ENCODE results near the gene HOXD13.

The HOXD13 gene

GRCh38 chr2:176139661-176140512, 47.4 kb downstream of the HOXD13 start:
- no peaks in the 10 kb centered on the region for H3K9me3 ChIP-seq (ENCODE audit: control insufficient read depth, low read length)
- no peaks in the 10 kb centered on the region for H3K36me3 ChIP-seq (ENCODE audit: control insufficient read depth, insufficient read depth, low read length)
- 63 to 66% methylated on average over 24 to 28 of the region's 41 CpGs for WGBS, 2 experiments (ENCODE audit: insufficient coverage in 2 of 2)
- peak overlapping the region; percentile 37 for H3K4me3 ChIP-seq (ENCODE audit: extremely low read depth, insufficient read depth, low read length, poor library complexity, severe bottlenecking)
- H3K4me1 ChIP-seq (ENCODE audit: control insufficient read depth, insufficient read depth, low read length, poor library complexity, severe bottlenecking), result no peaks in the 10 kb centered on the region
- no peak overlapping the region for H3K27ac ChIP-seq (ENCODE audit: low read depth, low read length, severe bottlenecking)

GRCh38 chr2:176140513-176141317, 48.2 kb downstream of the HOXD13 start:
- WGBS, 2 experiments (ENCODE audit: insufficient coverage in 2 of 2), result 7 to 8% methylated on average over 31 to 39 of the region's 48 CpGs

DNA sequence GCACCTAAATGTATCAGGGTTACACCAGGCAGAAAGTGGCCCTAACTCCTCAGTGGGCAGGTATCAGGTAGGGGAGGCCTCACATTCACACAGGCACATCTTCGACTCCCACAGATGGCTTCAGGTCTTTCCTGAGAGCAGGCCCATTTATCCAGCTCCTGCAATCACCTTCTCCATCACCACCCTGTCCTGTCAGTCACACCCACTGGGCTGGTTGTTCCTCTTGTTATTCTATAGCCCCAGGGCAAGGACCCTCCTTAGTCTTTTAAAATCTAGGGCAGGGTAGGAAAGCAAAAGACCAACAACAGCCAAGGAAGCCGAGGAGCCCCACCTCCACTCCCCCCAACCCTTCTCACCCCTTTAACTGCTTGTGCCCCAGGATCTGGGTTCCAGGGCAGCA, 49.8 kb downstream of the HOXD13 start:
- Histone ChIP-seq H3K9me3 (ENCODE audit: control insufficient read depth, low read length) (no peaks in the 10 kb centered on the region), H3K27ac (ENCODE audit: low read depth, low read length, severe bottlenecking) (no peak overlapping the region), H3K4me3 (ENCODE audit: extremely low read depth, insufficient read depth, low read length, poor library complexity, severe bottlenecking) (no peak overlapping the region), H3K36me3 (ENCODE audit: control insufficient read depth, insufficient read depth, low read length) (no peaks in the 10 kb centered on the region), H3K4me1 (ENCODE audit: control insufficient read depth, insufficient read depth, low read length, poor library complexity, severe bottlenecking) (no peaks in the 10 kb centered on the region)
- 63 to 100% methylated on average over 1 of the region's 2 CpGs for WGBS, 2 experiments (ENCODE audit: insufficient coverage in 2 of 2)

More at GRCh38 chr2:176140513-176141317, 48.2 kb downstream of the HOXD13 start:
- Histone ChIP-seq H3K36me3 (ENCODE audit: control insufficient read depth, insufficient read depth, low read length) (no peaks in the 10 kb centered on the region), H3K4me1 (ENCODE audit: control insufficient read depth, insufficient read depth, low read length, poor library complexity, severe bottlenecking) (no peaks in the 10 kb centered on the region), H3K27ac (ENCODE audit: low read depth, low read length, severe bottlenecking) (no peak overlapping the region), H3K9me3 (ENCODE audit: control insufficient read depth, low read length) (no peaks in the 10 kb centered on the region), H3K4me3 (ENCODE audit: extremely low read depth, insufficient read depth, low read length, poor library complexity, severe bottlenecking) (peak overlapping the region; percentile 37)

Measured in mesodermal cell (in vitro differentiated cells).